DMS 273 (cell line): ENCODE results near the gene PABPN1L.

ENCODE experiments used
- DNase-seq: peaks from one replicate; lab custom pipeline; 2025; ENCODE audit not compliant: unreplicated experiment; lab: John Stamatoyannopoulos, UW

Gene PABPN1L

DNA sequence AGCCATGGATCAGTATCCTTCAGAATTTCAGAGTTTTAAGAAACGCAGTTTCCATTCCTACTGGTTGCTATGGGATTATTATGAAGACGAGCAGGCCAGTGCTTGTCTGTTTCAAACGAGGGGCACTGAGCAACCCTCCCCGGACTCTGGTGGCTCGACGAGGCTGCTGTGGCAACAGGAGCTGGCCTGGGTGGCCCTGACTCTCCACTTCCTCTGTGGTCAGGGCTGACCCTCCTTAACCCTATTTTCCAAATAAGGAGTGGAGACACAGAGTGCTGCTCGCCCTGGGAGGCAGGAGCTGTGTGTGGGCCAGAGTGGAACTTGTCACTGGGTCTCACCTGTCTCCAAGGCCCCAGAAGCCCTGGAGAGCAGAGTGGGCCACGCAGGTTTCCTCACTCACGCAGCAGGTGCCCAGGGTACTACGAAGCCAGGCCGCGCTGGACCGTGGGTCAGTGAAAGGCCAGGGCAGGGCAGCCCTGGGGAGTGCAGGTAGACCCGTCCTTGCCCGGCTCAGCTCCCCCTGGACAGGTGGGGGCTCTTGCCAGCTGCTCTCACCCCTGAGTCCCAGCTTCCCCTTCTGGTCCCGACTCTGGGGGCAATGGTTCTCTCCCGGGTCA lies 13.0 kb downstream of the PABPN1L start:
- DNase-seq: no peak

DNA sequence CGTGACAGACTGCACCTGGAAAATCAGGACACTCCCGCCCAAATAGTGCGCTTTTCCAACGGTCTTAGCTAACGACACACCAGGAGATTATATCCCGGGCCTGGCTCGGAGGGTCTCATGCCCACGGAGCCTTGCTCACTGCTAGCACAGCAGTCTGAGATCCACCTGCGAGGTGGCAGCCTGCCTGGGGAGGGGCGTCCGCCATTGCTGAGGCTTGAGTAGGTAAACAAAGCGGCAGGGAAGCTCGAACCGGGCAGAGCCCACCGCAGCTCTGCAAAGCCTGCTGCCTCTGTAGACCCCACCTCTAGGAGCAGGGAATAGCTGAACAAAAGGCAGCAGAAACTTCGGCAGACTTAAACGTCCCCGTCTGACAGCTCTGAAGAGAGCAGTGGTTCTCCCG lies 14.8 kb downstream of the PABPN1L start:
- DNase-seq: no peak

DNA sequence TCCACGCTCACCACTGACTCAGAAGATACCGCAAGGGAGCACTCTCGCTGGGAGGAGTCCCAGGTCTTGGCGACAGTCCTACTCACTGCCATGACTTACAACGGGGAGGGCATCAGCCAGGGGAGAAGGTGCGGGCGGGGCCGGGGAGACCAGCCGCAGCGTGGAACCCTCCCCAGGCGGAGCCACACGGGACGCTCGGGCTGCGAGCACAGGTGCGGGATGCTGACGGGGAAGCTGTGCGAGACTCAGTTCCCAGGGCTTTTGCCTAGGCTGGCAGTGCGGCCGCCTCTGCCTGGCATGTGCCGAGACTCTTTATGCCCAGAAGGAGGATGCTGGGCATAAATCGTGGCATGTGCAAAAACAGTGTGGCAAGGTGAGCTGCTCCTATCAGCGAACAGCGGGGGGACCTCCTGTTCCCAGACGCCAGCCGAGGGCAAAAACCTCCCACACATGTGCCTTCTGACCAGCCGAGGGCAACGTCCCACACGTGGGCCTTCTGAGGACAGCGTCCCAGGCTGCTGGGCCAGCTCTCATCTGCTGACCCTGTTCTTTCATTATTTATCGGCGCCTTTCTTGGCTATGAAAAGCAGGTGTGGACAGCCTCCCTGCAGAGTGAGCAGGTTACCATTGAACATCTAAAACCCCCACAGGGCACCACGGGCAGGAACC lies 15.8 kb downstream of the PABPN1L start:
- no peak for DNase-seq

GRCh38 chr16:88848557-88848956 lies 17.9 kb downstream of the PABPN1L start:
- DNase-seq: no peak

DNA sequence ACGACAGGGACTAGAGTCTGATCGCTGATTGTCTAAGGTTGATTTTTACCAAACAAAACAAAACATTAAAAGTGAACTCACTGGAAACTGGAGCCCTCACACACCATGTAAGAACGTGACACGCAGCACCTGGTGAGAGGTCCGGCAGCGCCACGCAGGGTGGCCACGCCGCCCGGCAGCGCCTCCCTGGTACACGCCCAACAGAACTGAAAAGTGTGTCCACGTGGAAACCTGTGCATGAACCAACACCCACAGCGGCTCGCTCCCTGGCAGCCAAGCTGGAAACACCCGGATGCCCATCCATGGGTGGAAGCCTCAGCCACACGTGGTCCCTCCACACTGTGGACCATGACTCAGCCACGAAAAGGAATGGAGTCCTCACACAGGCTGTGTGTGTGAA lies 18.8 kb downstream of the PABPN1L start:
- DNase-seq: no peak

DNA sequence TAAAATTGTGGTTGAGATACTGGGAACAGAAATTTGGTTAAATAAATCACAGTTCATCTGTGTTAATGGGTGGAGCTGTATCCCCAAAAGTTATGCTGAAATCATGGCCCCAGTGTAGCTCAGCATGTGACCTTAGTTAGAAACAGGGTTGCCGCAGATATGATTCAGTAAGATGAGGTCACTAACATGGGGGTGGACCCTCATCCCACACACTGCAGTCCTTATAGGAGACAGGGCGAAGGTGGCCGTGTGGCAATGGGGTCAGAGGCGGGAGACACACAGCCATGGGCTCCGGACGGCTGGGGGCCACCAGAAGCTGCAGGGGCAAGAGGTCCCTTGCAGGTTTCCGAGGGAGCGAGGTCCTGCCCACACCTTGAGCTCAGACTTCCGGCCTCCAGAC lies 20.4 kb downstream of the PABPN1L start:
- no peak for DNase-seq

GRCh38 chr16:88844419-88845036 lies 21.9 kb downstream of the PABPN1L start:
- peak; percentile 62 for DNase-seq

- DNase-seq: no peak
Observed at GRCh38 chr16:88843256-88843655, 23.2 kb downstream of the PABPN1L start.

- no peak for DNase-seq
Observed at GRCh38 chr16:88842806-88843205, 23.7 kb downstream of the PABPN1L start.

DNA sequence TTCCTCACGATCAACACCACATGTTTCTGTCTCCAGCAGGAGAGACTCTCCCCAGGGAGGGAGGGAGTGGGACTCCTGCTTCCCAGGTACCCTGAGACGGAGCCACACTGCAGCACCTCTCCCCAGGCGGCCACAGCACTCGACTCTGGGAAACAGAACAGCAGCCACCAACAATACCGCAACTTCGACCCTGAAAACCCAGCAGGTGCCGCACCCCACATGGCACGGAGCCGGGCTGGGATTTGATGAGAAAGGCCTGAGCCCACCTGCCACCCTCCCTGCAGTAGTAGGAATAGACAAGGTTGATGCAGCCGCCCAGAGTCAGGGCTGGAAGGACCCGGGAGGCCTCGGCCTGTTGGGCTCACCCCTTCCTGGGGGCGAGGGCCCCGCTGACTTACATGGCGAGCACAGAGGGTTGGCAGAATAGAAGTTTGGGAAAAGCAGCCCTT lies 24.1 kb downstream of the PABPN1L start:
- no peak for DNase-seq

GRCh38 chr16:88841521-88842307 lies 24.7 kb downstream of the PABPN1L start:
- no peak for DNase-seq

GRCh38 chr16:88840600-88841215 lies 25.8 kb downstream of the PABPN1L start:
- DNase-seq: no peak

DNA sequence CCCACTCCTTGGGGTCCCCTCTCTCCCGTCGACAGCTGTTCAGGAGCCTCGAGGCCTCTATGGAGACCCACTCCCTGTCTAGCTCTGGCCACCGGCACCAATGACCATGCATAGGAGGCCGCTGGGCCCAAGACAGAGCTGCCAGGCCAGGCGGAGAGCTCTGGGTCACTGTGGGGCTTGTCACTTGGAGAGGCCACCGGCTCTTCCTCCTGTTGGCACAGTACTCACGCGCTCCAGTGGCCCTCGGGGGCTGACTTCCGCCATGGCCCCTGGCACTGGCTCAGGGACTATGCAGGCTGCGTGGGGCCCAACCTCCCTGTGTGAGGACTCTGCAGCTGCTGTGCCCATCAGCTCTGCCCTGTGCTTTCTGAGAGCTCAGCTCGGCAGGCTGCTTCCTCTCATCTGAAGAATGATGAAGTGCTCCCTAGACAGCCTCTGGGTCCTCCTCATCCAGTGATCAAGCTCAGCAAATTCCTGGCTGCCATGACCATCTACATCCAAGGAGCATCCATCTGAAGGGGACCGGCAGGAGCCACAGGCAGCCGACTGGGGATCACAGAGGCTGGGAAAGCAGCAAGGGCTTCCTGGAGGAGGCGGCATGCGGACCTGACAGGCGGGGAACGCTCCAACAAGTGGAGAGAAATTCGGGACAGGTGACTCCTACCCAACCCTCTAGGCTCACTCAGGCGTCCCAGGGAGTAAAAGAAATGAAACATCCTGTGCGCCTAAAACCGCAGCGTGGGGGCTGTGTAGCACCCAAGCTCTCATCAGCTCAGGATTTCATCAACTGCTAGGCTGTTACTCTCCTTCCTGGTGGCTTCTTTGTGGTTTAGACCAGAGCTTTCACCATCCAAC lies 26.5 kb downstream of the PABPN1L start:
- no peak for DNase-seq

- no peak for DNase-seq
Observed at GRCh38 chr16:88839026-88839529, 27.4 kb downstream of the PABPN1L start.

DNA sequence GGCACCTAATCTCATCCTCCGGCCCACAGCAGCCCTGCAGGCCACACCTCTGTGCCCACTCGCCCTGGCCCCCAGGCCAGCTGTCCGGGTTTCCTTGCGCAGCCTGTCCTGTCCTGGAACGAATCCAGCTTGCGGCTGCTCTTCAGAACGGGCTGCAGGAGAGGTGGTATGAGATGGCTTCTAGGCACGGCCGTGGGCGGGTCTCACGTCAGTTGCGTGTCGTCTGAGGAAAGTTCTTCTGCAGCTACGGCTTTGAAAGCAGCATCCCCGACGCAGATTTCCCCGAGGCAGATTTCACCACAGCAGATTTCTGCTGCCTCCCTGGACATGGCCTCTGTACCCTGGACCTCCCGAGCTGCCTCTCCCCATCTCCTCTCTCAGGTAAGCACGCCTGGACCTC lies 27.9 kb downstream of the PABPN1L start:
- no peak for DNase-seq

DNA sequence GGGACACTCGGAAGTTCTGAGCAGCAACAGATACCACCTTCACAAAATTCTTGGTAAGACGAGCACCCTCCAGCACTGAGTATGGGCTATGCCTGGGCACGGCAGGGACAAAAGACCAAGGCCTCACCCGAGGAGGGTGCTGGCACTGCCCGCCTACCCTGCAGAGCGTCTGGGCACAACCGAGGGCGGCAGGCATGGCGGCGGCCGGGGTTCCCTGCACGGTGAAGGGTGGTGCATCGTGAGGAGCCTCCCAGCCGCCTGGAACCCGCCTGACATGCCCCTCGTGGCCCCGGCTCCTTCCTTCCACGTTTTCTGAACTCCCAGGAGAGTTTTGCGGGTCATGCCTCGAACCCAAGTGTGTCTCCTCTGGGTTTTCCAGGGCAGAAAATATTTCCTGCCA lies 28.7 kb downstream of the PABPN1L start:
- no peak for DNase-seq

- DNase-seq: no peak
Observed at GRCh38 chr16:88836791-88837190, 29.7 kb downstream of the PABPN1L start.

GRCh38 chr16:88835818-88836217 lies 30.6 kb downstream of the PABPN1L start:
- DNase-seq: no peak

DNA sequence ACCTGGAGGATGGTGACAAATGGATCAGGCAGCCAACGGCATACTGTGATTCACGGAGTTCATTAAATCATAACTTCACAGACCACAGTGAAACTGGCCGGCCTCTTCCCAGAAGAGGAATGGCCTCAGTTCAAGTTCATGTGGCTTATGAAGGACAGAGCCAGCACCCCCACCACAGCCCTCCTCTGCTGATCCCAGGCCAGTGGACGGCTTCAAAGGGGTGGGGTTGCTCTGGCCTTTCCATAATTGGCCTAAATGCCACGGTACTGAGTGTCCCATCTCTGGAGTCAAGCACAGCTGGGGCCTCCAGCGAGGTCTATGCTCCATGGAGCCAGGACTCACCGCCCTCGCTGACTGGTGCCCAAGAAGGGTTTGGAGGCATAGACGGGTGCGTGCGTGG lies 31.1 kb downstream of the PABPN1L start:
- DNase-seq: no peak

GRCh38 chr16:88834670-88835069 lies 31.8 kb downstream of the PABPN1L start:
- DNase-seq: no peak
